IPS DF 6.9 (cell line): ENCODE results near the gene POLR2C.

Experiments used
- DNase-seq: peaks from one replicate; pipeline ENCODE4 v3.0.0-alpha.2; 2013; ENCODE audit warnings: low read depth, low spot score
- H3K27ac ChIP-seq: one replicate; pipeline ENCODE4 v1.5.1; 2013; ENCODE audit warnings: low read length, control low read depth
- H3K27me3 ChIP-seq: 2 replicates; pipeline ENCODE4 v1.6.1; 2013; ENCODE audit warnings: mild to moderate bottlenecking, low read length; ENCODE audit not compliant: control insufficient read depth, insufficient read depth
- H3K36me3 ChIP-seq: 2 replicates; pipeline ENCODE4 v1.6.1; 2013; ENCODE audit warnings: low read length; ENCODE audit not compliant: control insufficient read depth, insufficient read depth
- H3K4me1 ChIP-seq: 2 replicates; pipeline ENCODE4 v1.6.1; 2013; ENCODE audit warnings: low read length; ENCODE audit not compliant: control insufficient read depth, insufficient read depth
- H3K4me3 ChIP-seq: 2 replicates; pipeline ENCODE4 v1.5.1; 2013; ENCODE audit warnings: mild to moderate bottlenecking, low read length
- H3K9me3 ChIP-seq: 2 replicates; pipeline ENCODE4 v1.6.1; 2013; ENCODE audit warnings: low read length, inconsistent platforms; ENCODE audit not compliant: control insufficient read depth, insufficient read depth
- WGBS: extraction: QIAGEN DNeasy Blood & Tissue Kit; methylation state at CpG from one replicate; pipeline ENCODE4 v1.1.7; 2013; ENCODE audit warnings: mixed read lengths, missing lambda C conversion rate; ENCODE audit not compliant: insufficient read length, insufficient coverage; 5-methylcytosine and 5-hydroxymethylcytosine counted together

The POLR2C gene

GRCh38 chr16:57472665-57473060 lies 10.2 kb downstream of the POLR2C start:
- Histone ChIP-seq H3K27me3 (no peaks in the 10 kb centered on the region), H3K4me3 (no peak overlapping the region), H3K36me3 (peaks cover 31% of the 10 kb centered on the region), H3K9me3 (no peaks in the 10 kb centered on the region), H3K27ac (no peak overlapping the region), H3K4me1 (peaks cover 10% of the 10 kb centered on the region)
- WGBS, result no CpG with 5 or more reads among the region's 4 CpGs
- no peak for DNase-seq

GRCh38 chr16:57473176-57473840 lies 10.8 kb downstream of the POLR2C start:
- no peak for DNase-seq
- Histone ChIP-seq H3K27ac (no peak overlapping the region), H3K4me1 (peaks cover 15% of the 10 kb centered on the region), H3K36me3 (peaks cover 31% of the 10 kb centered on the region), H3K9me3 (no peaks in the 10 kb centered on the region), H3K27me3 (no peaks in the 10 kb centered on the region), H3K4me3 (no peak overlapping the region)
- WGBS, result no CpG with 5 or more reads among the region's 14 CpGs

- peaks cover 15% of the 10 kb centered on the region for H3K4me1 ChIP-seq
- no peak for DNase-seq
- no peaks in the 10 kb centered on the region for H3K27me3 ChIP-seq
- H3K27ac ChIP-seq, result no peak overlapping the region
- H3K9me3 ChIP-seq, result no peaks in the 10 kb centered on the region
- no CpG with 5 or more reads among the region's 8 CpGs for WGBS
- no peak overlapping the region for H3K4me3 ChIP-seq
- peaks cover 28% of the 10 kb centered on the region for H3K36me3 ChIP-seq
Observed at GRCh38 chr16:57473906-57474305, 11.4 kb downstream of the POLR2C start.

- H3K36me3 ChIP-seq, result peaks cover 18% of the 10 kb centered on the region
- H3K4me3 ChIP-seq, result no peak overlapping the region
- H3K9me3 ChIP-seq, result no peaks in the 10 kb centered on the region
- H3K27ac ChIP-seq, result no peak overlapping the region
- H3K4me1 ChIP-seq, result peaks cover 15% of the 10 kb centered on the region
- no CpG with 5 or more reads among the region's 30 CpGs for WGBS
- H3K27me3 ChIP-seq, result no peaks in the 10 kb centered on the region
- no peak for DNase-seq
Observed at GRCh38 chr16:57474671-57475661, 12.5 kb downstream of the POLR2C start.

GRCh38 chr16:57475711-57476339 lies 13.3 kb downstream of the POLR2C start:
- Histone ChIP-seq H3K4me3 (no peak overlapping the region), H3K27me3 (no peaks in the 10 kb centered on the region), H3K36me3 (peaks cover 10% of the 10 kb centered on the region; the same call in 1 of the 2 replicates), H3K27ac (no peak overlapping the region), H3K4me1 (peaks cover 19% of the 10 kb centered on the region), H3K9me3 (no peaks in the 10 kb centered on the region)
- WGBS, result no CpG with 5 or more reads among the region's 12 CpGs
- peak; percentile 76 for DNase-seq

- Histone ChIP-seq H3K36me3 (0 out of 2 replicates have a peak, but pooled peaks cover 6% of the 10 kb centered on the region), H3K27me3 (no peaks in the 10 kb centered on the region), H3K9me3 (no peaks in the 10 kb centered on the region), H3K4me3 (no peak overlapping the region), H3K27ac (no peak overlapping the region), H3K4me1 (peaks cover 19% of the 10 kb centered on the region)
- WGBS, result no CpG with 5 or more reads among the region's 6 CpGs
- DNase-seq, result no peak
Observed at GRCh38 chr16:57476546-57477410, 14.3 kb downstream of the POLR2C start.

- no peak overlapping the region for H3K27ac ChIP-seq
- H3K4me3 ChIP-seq, result no peak overlapping the region
- H3K36me3 ChIP-seq, result 0 out of 2 replicates have a peak, but pooled peaks cover 6% of the 10 kb centered on the region
- DNase-seq, result no peak
- no CpG with 5 or more reads among the region's 9 CpGs for WGBS
- peaks cover 17% of the 10 kb centered on the region for H3K4me1 ChIP-seq
- H3K9me3 ChIP-seq, result no peaks in the 10 kb centered on the region
- no peaks in the 10 kb centered on the region for H3K27me3 ChIP-seq
Observed at GRCh38 chr16:57477531-57478202, 15.2 kb downstream of the POLR2C start.

- no peak overlapping the region for H3K27ac ChIP-seq
- no peaks in the 10 kb centered on the region for H3K9me3 ChIP-seq
- H3K27me3 ChIP-seq, result no peaks in the 10 kb centered on the region
- H3K36me3 ChIP-seq, result 0 out of 2 replicates have a peak, but pooled peaks cover 4% of the 10 kb centered on the region
- no peak for DNase-seq
- 100% methylated on average over 4 of the region's 15 CpGs for WGBS
- peaks cover 18% of the 10 kb centered on the region for H3K4me1 ChIP-seq
- H3K4me3 ChIP-seq, result peak overlapping the region; percentile 40; the same call in 1 of the 2 replicates
Observed at GRCh38 chr16:57478396-57479204, 16.1 kb downstream of the POLR2C start.
